Neural cell (in vitro differentiated cells): Measurements from ENCODE around the gene ELF1.

Experiments used
- CTCF ChIP-seq: fragments of 450-650 bp; IDR thresholded peaks from 2 replicates; pipeline ENCODE4 v1.5.1; 2014; ENCODE audit warnings: antibody characterized with exemption, mild to moderate bottlenecking, moderate library complexity; ENCODE audit not compliant: poor library complexity, severe bottlenecking
- EP300 ChIP-seq: fragments of 450-650 bp; conservative IDR thresholded peaks from 2 replicates; pipeline ENCODE4 v1.6.1; 2014; ENCODE audit warnings: antibody characterized with exemption, mild to moderate bottlenecking, moderate library complexity; ENCODE audit not compliant: poor library complexity, severe bottlenecking
- EZH2 ChIP-seq: fragments of 200-600, 300-800 bp; shearing (Covaris generic), sonication (generic); IDR thresholded peaks from 2 replicates; pipeline ENCODE4 v1.6.1; 2014; ENCODE audit warnings: antibody characterized with exemption, low read length, borderline replicate concordance, mild to moderate bottlenecking; ENCODE audit not compliant: insufficient read depth, poor library complexity, severe bottlenecking
- MXI1 ChIP-seq: fragments of 450-650 bp; conservative IDR thresholded peaks from 2 replicates; pipeline ENCODE4 v1.6.1; 2014; ENCODE audit warnings: antibody characterized with exemption, mild to moderate bottlenecking; ENCODE audit not compliant: poor library complexity, severe bottlenecking
- POLR2AphosphoS5 ChIP-seq: IDR thresholded peaks from 2 replicates; pipeline ENCODE4 v1.6.1; 2012
- RAD21 ChIP-seq: fragments of 450-650 bp; conservative IDR thresholded peaks from 2 replicates; pipeline ENCODE4 v1.6.1; 2014; ENCODE audit warnings: antibody characterized with exemption, mild to moderate bottlenecking, moderate library complexity
- SMC3 ChIP-seq: fragments of 450-650 bp; conservative IDR thresholded peaks from 2 replicates; pipeline ENCODE4 v1.6.1; 2014; ENCODE audit warnings: antibody characterized with exemption, mild to moderate bottlenecking, moderate library complexity; ENCODE audit not compliant: poor library complexity
- TAF1 ChIP-seq: IDR thresholded peaks from 2 replicates; pipeline ENCODE4 v1.6.1; 2012; ENCODE audit warnings: low read depth
- TF ChIP-seq, protein P1 (sequence below): IDR thresholded peaks from 2 replicates; pipeline ENCODE4 v1.6.1; 2012; ENCODE audit warnings: borderline replicate concordance

DNA sequence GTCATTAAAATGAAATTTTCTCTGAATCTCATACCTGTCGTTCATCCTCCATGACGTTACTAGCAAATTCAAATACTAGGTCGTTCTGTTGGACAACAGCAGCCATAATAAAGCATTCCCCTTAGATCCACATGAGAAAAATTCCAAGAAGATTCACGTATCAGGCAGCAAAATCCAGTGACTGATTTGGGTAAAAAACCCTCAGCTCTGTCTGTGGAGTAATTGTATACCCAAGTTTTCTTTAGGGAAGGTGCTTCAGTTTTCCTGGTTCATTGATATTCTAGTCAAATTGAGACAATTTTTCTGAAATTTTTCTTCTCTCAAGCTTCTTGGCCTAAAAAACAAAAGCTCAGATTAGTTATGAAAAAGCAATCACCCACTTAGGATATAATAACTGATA is 37.2 kb downstream of the ELF1 start:
- TF ChIP-seq, protein P1, sequence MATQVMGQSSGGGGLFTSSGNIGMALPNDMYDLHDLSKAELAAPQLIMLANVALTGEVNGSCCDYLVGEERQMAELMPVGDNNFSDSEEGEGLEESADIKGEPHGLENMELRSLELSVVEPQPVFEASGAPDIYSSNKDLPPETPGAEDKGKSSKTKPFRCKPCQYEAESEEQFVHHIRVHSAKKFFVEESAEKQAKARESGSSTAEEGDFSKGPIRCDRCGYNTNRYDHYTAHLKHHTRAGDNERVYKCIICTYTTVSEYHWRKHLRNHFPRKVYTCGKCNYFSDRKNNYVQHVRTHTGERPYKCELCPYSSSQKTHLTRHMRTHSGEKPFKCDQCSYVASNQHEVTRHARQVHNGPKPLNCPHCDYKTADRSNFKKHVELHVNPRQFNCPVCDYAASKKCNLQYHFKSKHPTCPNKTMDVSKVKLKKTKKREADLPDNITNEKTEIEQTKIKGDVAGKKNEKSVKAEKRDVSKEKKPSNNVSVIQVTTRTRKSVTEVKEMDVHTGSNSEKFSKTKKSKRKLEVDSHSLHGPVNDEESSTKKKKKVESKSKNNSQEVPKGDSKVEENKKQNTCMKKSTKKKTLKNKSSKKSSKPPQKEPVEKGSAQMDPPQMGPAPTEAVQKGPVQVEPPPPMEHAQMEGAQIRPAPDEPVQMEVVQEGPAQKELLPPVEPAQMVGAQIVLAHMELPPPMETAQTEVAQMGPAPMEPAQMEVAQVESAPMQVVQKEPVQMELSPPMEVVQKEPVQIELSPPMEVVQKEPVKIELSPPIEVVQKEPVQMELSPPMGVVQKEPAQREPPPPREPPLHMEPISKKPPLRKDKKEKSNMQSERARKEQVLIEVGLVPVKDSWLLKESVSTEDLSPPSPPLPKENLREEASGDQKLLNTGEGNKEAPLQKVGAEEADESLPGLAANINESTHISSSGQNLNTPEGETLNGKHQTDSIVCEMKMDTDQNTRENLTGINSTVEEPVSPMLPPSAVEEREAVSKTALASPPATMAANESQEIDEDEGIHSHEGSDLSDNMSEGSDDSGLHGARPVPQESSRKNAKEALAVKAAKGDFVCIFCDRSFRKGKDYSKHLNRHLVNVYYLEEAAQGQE: no peak
- TF ChIP-seq CTCF (no peak), SMC3 (no peak), RAD21 (no peak), EZH2 (no peak), POLR2AphosphoS5 (no peak), MXI1 (no peak), EP300 (no peak), TAF1 (no peak)
